Nephron (organoid): ENCODE data around the gene AKNAD1.

Source experiments
- H3K27ac Mint-ChIP-seq, 3 experiments: 2 replicates each; pipeline ENCODE4 v1.8.0; 2020; ENCODE audit warnings: mixed read lengths in 3 of 3, mild to moderate bottlenecking in 2 of 3, moderate library complexity in 1 of 3
- H3K27me3 Mint-ChIP-seq: 2 replicates; pipeline ENCODE4 v1.8.0; 2021; ENCODE audit warnings: low read depth, mild to moderate bottlenecking, moderate library complexity, mixed read lengths
- H3K36me3 Mint-ChIP-seq: 2 replicates; pipeline ENCODE4 v1.8.0; 2020; ENCODE audit warnings: low read depth, mixed read lengths
- H3K4me1 Mint-ChIP-seq: 2 replicates; pipeline ENCODE4 v1.8.0; 2020; ENCODE audit warnings: mixed read lengths
- H3K4me3 Mint-ChIP-seq, 3 experiments: 2 replicates each; pipeline ENCODE4 v1.8.0; 2020; ENCODE audit warnings: mild to moderate bottlenecking in 3 of 3, mixed read lengths in 3 of 3, moderate library complexity in 2 of 3
- H3K9me3 Mint-ChIP-seq: 2 replicates; pipeline ENCODE4 v1.8.0; 2020; ENCODE audit warnings: mixed read lengths
- TF ChIP-seq, protein P1 (sequence below), 3 experiments: fragments of 200-600 bp; sonication (generic); IDR thresholded peaks; one replicate each; pipeline ENCODE4 v1.5.0; 2021; ENCODE audit warnings: antibody characterized with exemption in 3 of 3; ENCODE audit not compliant: unreplicated experiment in 3 of 3

The AKNAD1 gene

DNA sequence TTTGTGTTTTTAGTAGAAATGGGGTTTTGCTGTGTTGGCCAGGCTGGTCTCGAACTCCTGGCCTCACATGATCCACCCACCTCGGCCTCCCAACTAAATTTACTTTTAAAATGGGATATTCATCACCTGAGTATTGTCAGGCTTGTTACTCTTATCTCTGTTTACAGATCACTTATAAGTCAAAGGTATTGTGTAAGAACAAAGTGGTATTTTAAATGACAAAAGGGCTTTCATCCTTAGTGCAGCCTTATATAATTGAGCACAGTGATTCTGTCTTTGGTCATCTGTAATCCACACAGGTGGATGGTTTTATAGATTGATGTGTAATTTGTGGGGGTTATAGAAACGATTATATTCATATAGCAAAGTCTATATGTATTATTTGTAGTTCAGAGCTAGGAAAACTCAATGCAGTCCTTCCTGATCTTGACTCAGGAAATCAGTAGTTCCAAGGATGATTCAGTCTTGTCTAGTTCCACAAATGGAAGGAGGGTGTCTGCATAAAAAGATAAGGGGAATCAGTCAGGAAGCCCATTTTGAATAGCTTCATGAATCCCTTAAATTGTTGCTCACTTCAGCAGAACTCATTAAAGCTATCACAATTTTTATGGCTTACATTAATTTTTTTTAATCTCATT is 75.8 kb downstream of the AKNAD1 start:
- peaks cover 29% of the 10 kb centered on the region for H3K9me3 Mint-ChIP-seq
- H3K27me3 Mint-ChIP-seq = no peaks in the 10 kb centered on the region
- H3K27ac Mint-ChIP-seq = no peak overlapping the region

DNA sequence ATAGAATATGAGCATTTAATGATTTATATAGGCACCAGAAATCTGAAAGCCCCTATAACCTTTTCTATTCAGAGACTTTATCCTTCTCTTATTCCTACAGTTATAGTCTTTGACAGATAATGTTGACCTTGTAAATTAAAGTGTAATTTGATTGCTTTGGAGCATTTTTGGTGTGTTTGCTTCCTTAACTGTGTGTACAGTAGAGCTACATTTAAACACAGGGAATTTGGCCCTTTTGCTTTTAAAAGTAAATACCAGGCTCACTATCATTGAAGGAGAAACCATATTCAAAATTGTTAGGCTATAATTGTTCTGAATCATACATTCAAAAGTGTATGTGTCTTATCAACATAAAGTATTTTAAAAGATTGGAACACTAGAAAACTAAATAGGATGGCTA is 77.4 kb downstream of the AKNAD1 start:
- H3K27me3 Mint-ChIP-seq = no peaks in the 10 kb centered on the region
- TF ChIP-seq, protein P1, sequence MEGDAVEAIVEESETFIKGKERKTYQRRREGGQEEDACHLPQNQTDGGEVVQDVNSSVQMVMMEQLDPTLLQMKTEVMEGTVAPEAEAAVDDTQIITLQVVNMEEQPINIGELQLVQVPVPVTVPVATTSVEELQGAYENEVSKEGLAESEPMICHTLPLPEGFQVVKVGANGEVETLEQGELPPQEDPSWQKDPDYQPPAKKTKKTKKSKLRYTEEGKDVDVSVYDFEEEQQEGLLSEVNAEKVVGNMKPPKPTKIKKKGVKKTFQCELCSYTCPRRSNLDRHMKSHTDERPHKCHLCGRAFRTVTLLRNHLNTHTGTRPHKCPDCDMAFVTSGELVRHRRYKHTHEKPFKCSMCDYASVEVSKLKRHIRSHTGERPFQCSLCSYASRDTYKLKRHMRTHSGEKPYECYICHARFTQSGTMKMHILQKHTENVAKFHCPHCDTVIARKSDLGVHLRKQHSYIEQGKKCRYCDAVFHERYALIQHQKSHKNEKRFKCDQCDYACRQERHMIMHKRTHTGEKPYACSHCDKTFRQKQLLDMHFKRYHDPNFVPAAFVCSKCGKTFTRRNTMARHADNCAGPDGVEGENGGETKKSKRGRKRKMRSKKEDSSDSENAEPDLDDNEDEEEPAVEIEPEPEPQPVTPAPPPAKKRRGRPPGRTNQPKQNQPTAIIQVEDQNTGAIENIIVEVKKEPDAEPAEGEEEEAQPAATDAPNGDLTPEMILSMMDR (IDR thresholded peaks at IDR 0.05; ENCODE audit: unreplicated experiment in 3 of 3) = no peak
- peaks cover 62% of the 10 kb centered on the region for H3K36me3 Mint-ChIP-seq
- H3K9me3 Mint-ChIP-seq = peaks cover 13% of the 10 kb centered on the region
- no peak overlapping the region for H3K27ac Mint-ChIP-seq
- no peaks in the 10 kb centered on the region for H3K4me1 Mint-ChIP-seq
- no peak overlapping the region for H3K4me3 Mint-ChIP-seq

More for the DNA sequence above, 75.8 kb downstream of the AKNAD1 start:
- no peaks in the 10 kb centered on the region for H3K4me1 Mint-ChIP-seq
- peaks cover 65% of the 10 kb centered on the region for H3K36me3 Mint-ChIP-seq
- no peak overlapping the region for H3K4me3 Mint-ChIP-seq
- TF ChIP-seq, protein P1 (IDR thresholded peaks at IDR 0.05; ENCODE audit: unreplicated experiment in 3 of 3) = no peak

DNA sequence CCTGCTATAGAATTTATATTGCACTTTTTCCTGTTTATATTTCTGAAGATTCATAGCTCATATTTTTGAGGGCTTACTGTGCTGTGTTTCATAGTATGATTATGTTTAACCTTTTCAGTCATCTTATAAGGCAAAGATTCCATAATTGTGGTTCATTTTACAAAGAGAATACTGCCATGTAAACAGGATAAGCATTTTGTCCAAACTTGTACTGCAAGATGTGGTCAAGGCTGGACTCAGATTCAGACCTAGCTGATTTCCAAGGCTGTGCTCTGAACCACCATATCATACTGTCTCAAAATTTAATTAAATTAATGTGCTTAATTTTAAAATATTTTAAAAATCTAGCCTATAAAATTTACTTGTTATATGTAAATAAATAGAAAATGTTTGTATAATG is 79.1 kb downstream of the AKNAD1 start:
- Mint-ChIP-seq H3K4me3 (no peak overlapping the region), H3K36me3 (peaks cover 57% of the 10 kb centered on the region), H3K27me3 (no peaks in the 10 kb centered on the region), H3K27ac (no peak overlapping the region), H3K9me3 (no peaks in the 10 kb centered on the region), H3K4me1 (no peaks in the 10 kb centered on the region)
- TF ChIP-seq, protein P1 (IDR thresholded peaks at IDR 0.05; ENCODE audit: unreplicated experiment in 3 of 3) = no peak

DNA sequence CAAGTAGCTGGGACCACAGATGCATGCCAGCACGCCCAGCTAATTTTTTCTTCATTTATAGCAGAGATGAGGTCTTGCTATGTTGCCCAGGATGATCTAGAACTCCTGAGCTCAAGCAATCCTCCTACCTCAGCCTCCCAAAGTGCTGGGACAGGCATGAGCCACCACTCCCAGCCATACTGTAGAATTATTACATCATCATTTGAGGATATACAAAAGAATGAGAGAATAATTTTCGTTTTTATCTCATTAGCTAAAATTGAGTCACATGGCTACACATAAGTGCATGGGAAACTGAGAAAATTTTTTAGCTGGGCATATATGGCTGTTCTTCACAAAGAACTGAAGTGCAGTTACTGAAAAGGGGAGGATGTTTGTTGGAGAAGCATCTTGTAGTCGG is 89.2 kb downstream of the AKNAD1 start:
- H3K27me3 Mint-ChIP-seq = no peaks in the 10 kb centered on the region
- H3K4me3 Mint-ChIP-seq = no peak overlapping the region
- H3K27ac Mint-ChIP-seq = no peak overlapping the region
- H3K9me3 Mint-ChIP-seq = no peaks in the 10 kb centered on the region
- peaks cover 40% of the 10 kb centered on the region for H3K36me3 Mint-ChIP-seq
- no peaks in the 10 kb centered on the region for H3K4me1 Mint-ChIP-seq
- TF ChIP-seq, protein P1 (IDR thresholded peaks at IDR 0.05; ENCODE audit: unreplicated experiment in 3 of 3) = no peak

DNA sequence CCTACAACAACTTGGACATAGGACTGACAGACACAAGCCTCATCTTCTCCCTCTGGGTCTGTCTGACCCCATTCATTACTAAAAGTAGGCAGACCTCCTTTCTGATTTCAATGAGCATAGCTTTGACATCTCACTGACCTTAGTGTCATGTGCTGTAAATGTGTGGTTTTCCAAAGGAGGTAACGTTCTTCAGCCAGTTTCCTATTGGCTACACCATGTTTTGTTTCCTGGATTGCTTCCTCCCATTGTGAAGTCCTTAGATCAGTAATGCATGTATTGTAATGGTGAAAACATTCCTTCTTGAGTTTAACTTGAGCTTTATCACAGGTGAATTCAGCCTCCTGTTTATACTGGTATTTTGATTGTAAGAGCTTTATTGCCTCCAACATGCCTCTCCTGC is 89.8 kb downstream of the AKNAD1 start:
- Mint-ChIP-seq H3K36me3 (peaks cover 43% of the 10 kb centered on the region), H3K27ac (no peak overlapping the region), H3K4me1 (no peaks in the 10 kb centered on the region), H3K27me3 (no peaks in the 10 kb centered on the region), H3K9me3 (no peaks in the 10 kb centered on the region), H3K4me3 (no peak overlapping the region)
- TF ChIP-seq, protein P1 (IDR thresholded peaks at IDR 0.05; ENCODE audit: unreplicated experiment in 3 of 3) = no peak
